OCI-LY7 (cell line): Measurements from ENCODE around the gene GPR149.

Experiments used
- EZH2phosphoT487 ChIP-seq: fragments of 200-600 bp; sonication (generic); IDR thresholded peaks from 2 replicates; pipeline ENCODE4 v1.6.1; 2018; ENCODE audit warnings: low read depth, borderline replicate concordance, mild to moderate bottlenecking, mixed run types, antibody characterized with exemption, low read length, moderate library complexity, mixed read lengths
- TF ChIP-seq, protein P1 (sequence below): fragments of 200-600 bp; sonication (generic); conservative IDR thresholded peaks from 2 replicates; pipeline ENCODE4 v1.5.1; 2014; ENCODE audit warnings: mild to moderate bottlenecking, antibody characterized with exemption, low read length, moderate library complexity, mixed read lengths

DNA sequence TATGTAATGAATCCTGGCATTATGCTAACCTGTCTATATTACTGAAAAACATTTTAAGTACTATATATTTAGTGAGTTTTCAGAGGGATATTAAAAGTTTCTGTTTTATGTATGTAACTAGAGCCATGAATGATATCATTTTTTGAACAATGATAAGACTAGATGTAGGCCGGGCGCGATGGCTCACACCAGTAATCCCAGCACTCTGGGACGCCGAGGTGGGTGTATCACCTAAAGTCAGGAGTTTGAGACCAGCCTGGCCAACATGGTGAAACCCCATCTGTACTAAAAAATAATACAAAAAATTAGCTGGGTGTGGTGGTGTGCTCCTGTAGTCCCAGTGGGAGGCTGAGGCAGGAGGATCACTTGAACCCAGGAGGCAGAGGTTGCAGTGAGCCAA is 139.8 kb downstream of the GPR149 start:
- TF ChIP-seq, protein P1, sequence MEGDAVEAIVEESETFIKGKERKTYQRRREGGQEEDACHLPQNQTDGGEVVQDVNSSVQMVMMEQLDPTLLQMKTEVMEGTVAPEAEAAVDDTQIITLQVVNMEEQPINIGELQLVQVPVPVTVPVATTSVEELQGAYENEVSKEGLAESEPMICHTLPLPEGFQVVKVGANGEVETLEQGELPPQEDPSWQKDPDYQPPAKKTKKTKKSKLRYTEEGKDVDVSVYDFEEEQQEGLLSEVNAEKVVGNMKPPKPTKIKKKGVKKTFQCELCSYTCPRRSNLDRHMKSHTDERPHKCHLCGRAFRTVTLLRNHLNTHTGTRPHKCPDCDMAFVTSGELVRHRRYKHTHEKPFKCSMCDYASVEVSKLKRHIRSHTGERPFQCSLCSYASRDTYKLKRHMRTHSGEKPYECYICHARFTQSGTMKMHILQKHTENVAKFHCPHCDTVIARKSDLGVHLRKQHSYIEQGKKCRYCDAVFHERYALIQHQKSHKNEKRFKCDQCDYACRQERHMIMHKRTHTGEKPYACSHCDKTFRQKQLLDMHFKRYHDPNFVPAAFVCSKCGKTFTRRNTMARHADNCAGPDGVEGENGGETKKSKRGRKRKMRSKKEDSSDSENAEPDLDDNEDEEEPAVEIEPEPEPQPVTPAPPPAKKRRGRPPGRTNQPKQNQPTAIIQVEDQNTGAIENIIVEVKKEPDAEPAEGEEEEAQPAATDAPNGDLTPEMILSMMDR, result no peak
- TF ChIP-seq EZH2phosphoT487, result no peak
